ENCODE measurements around the gene ISG20L2.

DNA sequence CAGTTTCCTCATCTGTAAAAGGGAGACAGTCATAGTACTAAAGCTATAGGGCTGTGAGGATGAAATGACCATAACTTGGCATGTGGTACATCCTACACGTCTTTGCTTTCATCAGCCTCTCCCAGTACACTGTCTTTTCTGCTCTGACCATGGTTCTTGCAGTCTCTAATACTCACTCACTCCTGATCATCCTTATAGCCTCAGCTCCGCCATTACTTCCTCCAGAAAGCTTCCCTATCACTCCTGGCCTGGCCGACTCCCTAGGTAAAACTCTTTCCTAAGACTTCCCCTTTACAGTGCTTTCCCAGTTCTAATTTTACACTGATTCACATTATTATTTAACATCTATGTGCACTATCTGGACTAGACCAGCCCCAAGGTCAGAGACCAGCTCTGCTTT is 17.3 kb upstream of the ISG20L2 start:
- no peak for TF ChIP-seq YY1 (IDR thresholded peaks at IDR 0.05; ENCODE audit: insufficient read depth, insufficient read length)
- no peak for TF ChIP-seq SUZ12 (IDR thresholded peaks at IDR 0.05; ENCODE audit: extremely low read depth, insufficient read depth, insufficient read length)
- no peak for TF ChIP-seq ZNF274 (IDR thresholded peaks at IDR 0.05; ENCODE audit: low read depth, low read length)
